ENCODE data around the gene RIOK1.

RIOK1 gene

DNA sequence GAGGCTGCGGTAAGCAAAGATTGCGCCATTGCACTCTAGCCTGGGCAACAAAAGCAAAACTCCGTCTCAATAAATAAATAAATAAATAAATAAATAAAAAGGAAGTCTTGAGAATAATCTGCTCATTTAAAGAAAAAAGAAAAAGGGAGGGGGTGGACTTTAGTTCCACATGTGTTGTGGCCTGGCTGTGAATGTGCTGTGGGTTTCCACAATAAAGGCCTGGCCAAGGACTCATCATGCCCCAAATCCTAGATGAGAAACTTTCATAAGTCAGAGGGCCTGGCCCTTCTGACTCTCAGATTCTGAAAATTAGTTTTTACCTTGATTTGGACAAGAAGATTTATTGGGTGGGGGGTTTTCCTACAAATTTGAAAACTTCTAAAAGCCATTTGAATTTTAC is 48.4 kb downstream of the RIOK1 start:
- no peaks in the 10 kb centered on the region for H3K9me3 ChIP-seq (replicated peaks; ENCODE audit: insufficient read depth, low read length)
- no peaks in the 10 kb centered on the region for H3F3A ChIP-seq (ENCODE audit: insufficient read depth, low read length)
- H4K20me1 ChIP-seq (ENCODE audit: insufficient read depth, low read length), result no peaks in the 10 kb centered on the region
- H3K79me2 ChIP-seq (ENCODE audit: low read length), result no peaks in the 10 kb centered on the region
- TF ChIP-seq, protein P1, sequence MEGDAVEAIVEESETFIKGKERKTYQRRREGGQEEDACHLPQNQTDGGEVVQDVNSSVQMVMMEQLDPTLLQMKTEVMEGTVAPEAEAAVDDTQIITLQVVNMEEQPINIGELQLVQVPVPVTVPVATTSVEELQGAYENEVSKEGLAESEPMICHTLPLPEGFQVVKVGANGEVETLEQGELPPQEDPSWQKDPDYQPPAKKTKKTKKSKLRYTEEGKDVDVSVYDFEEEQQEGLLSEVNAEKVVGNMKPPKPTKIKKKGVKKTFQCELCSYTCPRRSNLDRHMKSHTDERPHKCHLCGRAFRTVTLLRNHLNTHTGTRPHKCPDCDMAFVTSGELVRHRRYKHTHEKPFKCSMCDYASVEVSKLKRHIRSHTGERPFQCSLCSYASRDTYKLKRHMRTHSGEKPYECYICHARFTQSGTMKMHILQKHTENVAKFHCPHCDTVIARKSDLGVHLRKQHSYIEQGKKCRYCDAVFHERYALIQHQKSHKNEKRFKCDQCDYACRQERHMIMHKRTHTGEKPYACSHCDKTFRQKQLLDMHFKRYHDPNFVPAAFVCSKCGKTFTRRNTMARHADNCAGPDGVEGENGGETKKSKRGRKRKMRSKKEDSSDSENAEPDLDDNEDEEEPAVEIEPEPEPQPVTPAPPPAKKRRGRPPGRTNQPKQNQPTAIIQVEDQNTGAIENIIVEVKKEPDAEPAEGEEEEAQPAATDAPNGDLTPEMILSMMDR (IDR thresholded peaks at IDR 0.05; ENCODE audit: low read length), result no peak
- TF ChIP-seq EZH2 (optimal IDR thresholded peaks at IDR 0.05; ENCODE audit: low read depth, low read length), result no peak
- no peak for TF ChIP-seq EZH2phosphoT487 (IDR thresholded peaks at IDR 0.05; ENCODE audit: low read length)
- no peak overlapping the region for H3K4me3 ChIP-seq (ENCODE audit: low read length)
- H2AFZ ChIP-seq (ENCODE audit: low read length), result no peak overlapping the region
- H3K27me3 ChIP-seq (replicated peaks; ENCODE audit: insufficient read depth, low read length), result no peaks in the 10 kb centered on the region
- no peak overlapping the region for H3K4me2 ChIP-seq (ENCODE audit: low read depth, low read length)
- DNase-seq, result no peak
- H3K36me3 ChIP-seq (replicated peaks; ENCODE audit: insufficient read depth, low read length), result no peaks in the 10 kb centered on the region
- no peaks in the 10 kb centered on the region for H3K9me2 ChIP-seq (replicated peaks; ENCODE audit: insufficient read depth, low read length)
- no peak overlapping the region for H3K9ac ChIP-seq (ENCODE audit: low read length)
- no peak overlapping the region for H3K27ac ChIP-seq (ENCODE audit: low read length)
- no peaks in the 10 kb centered on the region for H3K4me1 ChIP-seq (ENCODE audit: low read length)

DNA sequence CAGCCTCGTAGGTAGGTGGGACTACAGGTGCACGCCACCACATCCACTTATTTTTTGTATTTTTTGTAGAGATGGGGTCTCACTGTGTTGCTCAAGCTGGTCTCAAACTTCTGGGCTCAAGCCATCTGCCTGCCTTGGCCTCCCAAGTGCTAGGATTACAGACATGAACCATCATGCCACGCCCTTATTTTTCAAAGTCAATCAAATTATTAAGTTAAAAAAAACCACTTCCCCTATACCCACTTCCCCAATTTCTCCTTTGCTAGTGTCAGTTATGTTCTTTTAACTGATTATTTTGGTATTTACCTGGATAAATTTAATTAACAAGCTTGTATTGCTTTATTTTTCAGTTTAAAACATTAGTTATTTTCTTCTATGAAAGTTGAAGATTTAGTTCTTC is 49.6 kb downstream of the RIOK1 start:
- Histone ChIP-seq H3K9me2 (replicated peaks; ENCODE audit: insufficient read depth, low read length) (no peaks in the 10 kb centered on the region), H3K9me3 (replicated peaks; ENCODE audit: insufficient read depth, low read length) (no peaks in the 10 kb centered on the region), H3K4me2 (ENCODE audit: low read depth, low read length) (no peak overlapping the region), H3F3A (ENCODE audit: insufficient read depth, low read length) (no peaks in the 10 kb centered on the region), H3K27me3 (replicated peaks; ENCODE audit: insufficient read depth, low read length) (no peaks in the 10 kb centered on the region), H3K79me2 (ENCODE audit: low read length) (no peaks in the 10 kb centered on the region), H3K4me1 (ENCODE audit: low read length) (no peaks in the 10 kb centered on the region), H3K4me3 (ENCODE audit: low read length) (no peak overlapping the region), H3K27ac (ENCODE audit: low read length) (no peak overlapping the region), H2AFZ (ENCODE audit: low read length) (no peak overlapping the region), H3K9ac (ENCODE audit: low read length) (no peak overlapping the region), H4K20me1 (ENCODE audit: insufficient read depth, low read length) (no peaks in the 10 kb centered on the region), H3K36me3 (replicated peaks; ENCODE audit: insufficient read depth, low read length) (no peaks in the 10 kb centered on the region)
- DNase-seq, result no peak
- TF ChIP-seq, protein P1 (IDR thresholded peaks at IDR 0.05; ENCODE audit: low read length), result no peak
- TF ChIP-seq EZH2 (optimal IDR thresholded peaks at IDR 0.05; ENCODE audit: low read depth, low read length) (no peak), EZH2phosphoT487 (IDR thresholded peaks at IDR 0.05; ENCODE audit: low read length) (no peak)

DNA sequence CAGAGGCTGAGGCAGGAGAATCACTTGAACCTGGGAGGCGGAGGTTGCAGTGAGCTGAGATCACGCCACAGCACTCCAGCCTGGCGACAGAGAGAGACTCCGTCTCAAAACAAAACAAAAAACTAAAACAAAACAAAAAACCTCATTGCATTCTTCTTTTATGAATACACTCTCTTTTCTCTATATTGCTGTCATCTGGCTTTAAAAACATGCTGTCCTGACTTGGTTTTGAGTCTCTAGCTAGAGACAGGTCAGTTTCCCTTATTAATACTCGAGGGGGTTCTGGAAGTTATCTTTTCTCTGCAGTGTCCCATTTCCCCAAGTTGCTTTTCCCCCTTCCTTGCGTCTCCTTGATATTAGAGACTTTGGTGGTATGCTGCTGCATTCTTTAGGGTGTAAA is 50.9 kb downstream of the RIOK1 start:
- Histone ChIP-seq H3K4me1 (ENCODE audit: low read length) (no peaks in the 10 kb centered on the region), H3K79me2 (ENCODE audit: low read length) (no peaks in the 10 kb centered on the region), H3K9me3 (replicated peaks; ENCODE audit: insufficient read depth, low read length) (no peaks in the 10 kb centered on the region), H3K4me3 (ENCODE audit: low read length) (no peak overlapping the region), H2AFZ (ENCODE audit: low read length) (no peak overlapping the region), H3F3A (ENCODE audit: insufficient read depth, low read length) (no peaks in the 10 kb centered on the region), H3K9me2 (replicated peaks; ENCODE audit: insufficient read depth, low read length) (no peaks in the 10 kb centered on the region), H3K9ac (ENCODE audit: low read length) (no peak overlapping the region), H3K36me3 (replicated peaks; ENCODE audit: insufficient read depth, low read length) (no peaks in the 10 kb centered on the region), H3K4me2 (ENCODE audit: low read depth, low read length) (no peak overlapping the region), H4K20me1 (ENCODE audit: insufficient read depth, low read length) (no peaks in the 10 kb centered on the region), H3K27ac (ENCODE audit: low read length) (no peak overlapping the region), H3K27me3 (replicated peaks; ENCODE audit: insufficient read depth, low read length) (no peaks in the 10 kb centered on the region)
- TF ChIP-seq EZH2phosphoT487 (IDR thresholded peaks at IDR 0.05; ENCODE audit: low read length) (no peak), EZH2 (optimal IDR thresholded peaks at IDR 0.05; ENCODE audit: low read depth, low read length) (no peak)
- TF ChIP-seq, protein P1 (IDR thresholded peaks at IDR 0.05; ENCODE audit: low read length), result no peak
- DNase-seq, result no peak

All from MM.1S (cell line).